H1 (cell line): Measurements from ENCODE around the gene SNX21. TPM values are rescaled to one million over a fixed set of nuclear protein-coding genes. Genes with fewer than 3 reads are reported as not detected.

ENCODE experiments used
- CTCF ChIA-PET: fragments of 300-600 bp; sonication (Branson Sonifier 250); formaldehyde crosslinking; loops from one replicate; lab custom pipeline; 2021; ENCODE audit not compliant: partially characterized antibody; lab: Charles Lee
- POLR2A ChIA-PET: fragments of 300-600 bp; sonication (Branson Sonifier 250); formaldehyde crosslinking; loops from one replicate; lab custom pipeline; 2021; ENCODE audit warnings: inconsistent platforms; ENCODE audit not compliant: partially characterized antibody; lab: Charles Lee
- DNase-seq, 2 experiments: peaks; one replicate each; pipeline versions ENCODE4 v3.0.0 to v3.0.0-alpha.2; 2010 to 2022; ENCODE audit warnings: low spot score in 2 of 2, low read depth in 1 of 2, mixed read lengths in 1 of 2
- FAIRE-seq: peaks from 2 replicates; lab custom pipeline; 2011; peaks lifted over from hg19 to GRCh38; lab: Jason Lieb, UNC
- H2AFZ ChIP-seq: 2 replicates; pipeline ENCODE4 v1.8.1; 2012; ENCODE audit warnings: low read length, inconsistent platforms
- H2AK5ac ChIP-seq: 2 replicates; pipeline ENCODE4 v1.6.1; 2013; ENCODE audit warnings: low read depth, low read length
- H2BK120ac ChIP-seq: replicated peaks from 2 replicates; pipeline ENCODE3; 2013; ENCODE audit warnings: low read depth, low read length, inconsistent platforms
- H2BK12ac ChIP-seq: 2 replicates; pipeline ENCODE4 v1.6.1; 2013; ENCODE audit warnings: low read depth, low read length
- H2BK15ac ChIP-seq: 2 replicates; pipeline ENCODE4 v1.6.1; 2013; ENCODE audit warnings: low read length
- H2BK20ac ChIP-seq: 2 replicates; pipeline ENCODE4 v1.6.1; 2013; ENCODE audit warnings: low read length
- H2BK5ac ChIP-seq: 2 replicates; pipeline ENCODE4 v1.6.1; 2013; ENCODE audit warnings: low read depth, low read length
- H3K14ac ChIP-seq: 2 replicates; pipeline ENCODE4 v1.6.1; 2013; ENCODE audit warnings: inconsistent platforms; ENCODE audit not compliant: insufficient read length
- H3K18ac ChIP-seq: 2 replicates; pipeline ENCODE4 v1.6.1; 2013; ENCODE audit warnings: low read length; ENCODE audit errors: extremely low read depth
- H3K23ac ChIP-seq: 2 replicates; pipeline ENCODE4 v1.6.1; 2013; ENCODE audit warnings: inconsistent platforms; ENCODE audit not compliant: insufficient read length
- H3K23me2 ChIP-seq: 2 replicates; pipeline ENCODE4 v1.6.1; 2013; ENCODE audit warnings: low read depth, low read length
- H3K27ac ChIP-seq: 2 replicates; pipeline ENCODE4 v1.6.1; 2011; ENCODE audit warnings: low read depth, low read length, inconsistent platforms
- H3K27me3 ChIP-seq, 4 experiments: replicated peaks in 1 of 4; 1 replicate in 1 of 4; 2 replicates in 3 of 4; pipeline versions ENCODE4 v1.6.1 to v1.8.1; 2011 to 2013; ENCODE audit warnings: low read length in 3 of 4, mild to moderate bottlenecking in 3 of 4, inconsistent platforms in 2 of 4, mixed read lengths in 2 of 4, moderate library complexity in 1 of 4; ENCODE audit not compliant: control insufficient read depth in 3 of 4, insufficient read depth in 3 of 4; ENCODE audit errors: extremely low read depth in 1 of 4
- H3K36me3 ChIP-seq, 4 experiments: 2 replicates each; pipeline versions ENCODE4 v1.6.1 to v1.8.1; 2011 to 2013; ENCODE audit warnings: mild to moderate bottlenecking in 4 of 4, low read length in 3 of 4, moderate library complexity in 2 of 4, control low read depth in 1 of 4, inconsistent platforms in 1 of 4; ENCODE audit not compliant: insufficient read depth in 4 of 4, control insufficient read depth in 2 of 4
- H3K4ac ChIP-seq: replicated peaks from 2 replicates; pipeline ENCODE3; 2013; ENCODE audit warnings: low read length, low read depth, mixed read lengths, inconsistent platforms; ENCODE audit not compliant: insufficient read length
- H3K4me1 ChIP-seq, 4 experiments: replicated peaks in 1 of 4; 1 replicate in 1 of 4; 2 replicates in 3 of 4; pipeline versions ENCODE4 v1.6.1 to v1.8.1; 2011 to 2013; ENCODE audit warnings: low read length in 3 of 4, inconsistent platforms in 2 of 4, mixed read lengths in 1 of 4; ENCODE audit not compliant: insufficient read depth in 4 of 4, control insufficient read depth in 3 of 4
- H3K4me2 ChIP-seq, 2 experiments: 2 replicates each; pipeline versions ENCODE4 v1.6.1 to v1.8.1; 2011 to 2013; ENCODE audit warnings: low read depth in 2 of 2, low read length in 2 of 2, control low read depth in 1 of 2, inconsistent platforms in 1 of 2, mild to moderate bottlenecking in 1 of 2; ENCODE audit not compliant: insufficient read depth in 1 of 2
- H3K4me3 ChIP-seq, 4 experiments: fragments of 200-600, 300-600 bp in 1 of 4; sonication (generic), shearing (Covaris generic), sonication (Bioruptor Twin) in 1 of 4; 2 replicates each; pipeline versions ENCODE4 v1.5.1 to v1.8.1; 2011 to 2016; ENCODE audit warnings: low read length in 4 of 4, low read depth in 3 of 4, control low read depth in 2 of 4, inconsistent platforms in 2 of 4, mild to moderate bottlenecking in 2 of 4, mixed read lengths in 1 of 4, moderate library complexity in 1 of 4; ENCODE audit not compliant: insufficient read depth in 2 of 4; ENCODE audit errors: extremely low read depth in 1 of 4
- H3K56ac ChIP-seq: replicated peaks from 2 replicates; pipeline ENCODE3; 2013; ENCODE audit warnings: low read depth, mild to moderate bottlenecking, mixed read lengths, low read length, inconsistent platforms; ENCODE audit not compliant: insufficient read length
- H3K79me1 ChIP-seq: 2 replicates; pipeline ENCODE4 v1.6.1; 2013; ENCODE audit warnings: low read depth, low read length, control low read depth
- H3K79me2 ChIP-seq, 2 experiments: 2 replicates each; pipeline versions ENCODE4 v1.6.1 to v1.8.1; 2012 to 2013; ENCODE audit warnings: low read length in 2 of 2, mild to moderate bottlenecking in 2 of 2, inconsistent platforms in 1 of 2; ENCODE audit not compliant: insufficient read depth in 2 of 2, control insufficient read depth in 1 of 2
- H3K9ac ChIP-seq, 4 experiments: replicated peaks in 1 of 4; 1 replicate in 1 of 4; 2 replicates in 3 of 4; pipeline versions ENCODE4 v1.6.1 to v1.8.1; 2011 to 2013; ENCODE audit warnings: low read depth in 3 of 4, low read length in 3 of 4, control low read depth in 2 of 4, mild to moderate bottlenecking in 2 of 4, moderate library complexity in 2 of 4, inconsistent platforms in 1 of 4; ENCODE audit errors: extremely low read depth in 1 of 4
- H3K9me3 ChIP-seq, 2 experiments: 2 replicates each; pipeline versions ENCODE4 v1.6.1 to v1.8.1; 2012 to 2013; ENCODE audit warnings: mild to moderate bottlenecking in 2 of 2, moderate library complexity in 2 of 2, control low read depth in 1 of 2, inconsistent platforms in 1 of 2, low read depth in 1 of 2, low read length in 1 of 2, mixed read lengths in 1 of 2; ENCODE audit not compliant: insufficient read depth in 2 of 2
- H4K20me1 ChIP-seq, 2 experiments: replicated peaks in 1 of 2; 2 replicates each; pipeline versions ENCODE3 to v1.8.1; 2011 to 2013; ENCODE audit warnings: inconsistent platforms in 2 of 2, low read length in 2 of 2, mild to moderate bottlenecking in 1 of 2; ENCODE audit not compliant: insufficient read depth in 2 of 2, control insufficient read depth in 1 of 2
- H4K5ac ChIP-seq: 2 replicates; pipeline ENCODE4 v1.6.1; 2013; ENCODE audit warnings: low read length, low read depth, mixed read lengths, inconsistent platforms; ENCODE audit not compliant: insufficient read length
- H4K8ac ChIP-seq: 2 replicates; pipeline ENCODE4 v1.8.0; 2013; ENCODE audit warnings: mild to moderate bottlenecking, moderate library complexity, low read length, inconsistent platforms; ENCODE audit not compliant: insufficient read depth; ENCODE audit errors: extremely low read depth
- H4K91ac ChIP-seq: replicated peaks from 2 replicates; pipeline ENCODE3; 2013; ENCODE audit warnings: low read length, mixed read lengths, inconsistent platforms; ENCODE audit not compliant: insufficient read length
- CBX8 ChIP-seq: fragments of 300-800, 300-1000 bp; sonication (generic); IDR thresholded peaks from 2 replicates; pipeline ENCODE4 v1.7.1; 2016; ENCODE audit warnings: low read depth, low read length, borderline replicate concordance
- JUN ChIP-seq: IDR thresholded peaks from 2 replicates; pipeline ENCODE4 v1.6.1; 2011; ENCODE audit warnings: low read depth, mild to moderate bottlenecking, improper control_type of control experiment, low read length
- NANOG ChIP-seq: IDR thresholded peaks from 2 replicates; pipeline ENCODE4 v1.6.1; 2011; ENCODE audit warnings: low read length, low read depth, mild to moderate bottlenecking, inconsistent platforms; ENCODE audit not compliant: insufficient read depth, poor library complexity, severe bottlenecking
- SAP30 ChIP-seq: fragments of 300-600 bp; sonication (generic); IDR thresholded peaks from 2 replicates; pipeline ENCODE4 v1.7.1; 2012; ENCODE audit warnings: low read length, moderate library complexity, mild to moderate bottlenecking, inconsistent platforms; ENCODE audit not compliant: insufficient read depth, insufficient replicate concordance
- TBP ChIP-seq: IDR thresholded peaks from 2 replicates; pipeline ENCODE4 v1.6.1; 2011; ENCODE audit warnings: low read depth, low read length, improper control_type of control experiment
- ZNF274 ChIP-seq: IDR thresholded peaks from 2 replicates; pipeline ENCODE4 v1.7.0; 2012; ENCODE audit warnings: low read length, borderline replicate concordance; ENCODE audit errors: extremely low read depth
- WGBS, 2 experiments: shearing (Covaris generic) in 1 of 2; methylation state at CpG; one replicate each; pipeline versions ENCODE4 v1.1.6 to v1.1.7; 2013 to 2015; ENCODE audit warnings: low lambda C conversion rate in 2 of 2, mixed read lengths in 2 of 2, inconsistent platforms in 1 of 2, low coverage in 1 of 2, missing lambda C conversion rate in 1 of 2; ENCODE audit not compliant: insufficient replicate concordance in 2 of 2, insufficient coverage in 1 of 2, insufficient read length in 1 of 2; ENCODE audit errors: extremely low coverage in 1 of 2, missing lambda C conversion rate in 1 of 2; 5-methylcytosine and 5-hydroxymethylcytosine counted together
- polyA plus RNA-seq, 7 experiments: library from polyadenylated mRNA; depleted of rRNA in 3 of 7; stranded (reverse) in 5 of 7; unstranded in 2 of 7; fragments of >200 nt in 5 of 7; fragments of 200-250 nt in 2 of 7; gene quantifications; 1 replicate in 5 of 7; 2 replicates in 1 of 7; 4 replicates in 1 of 7; pipeline versions ENCODE4 v1.2.1 to v1.2.3, GENCODE V29; 2011 to 2013; ENCODE audit warnings: missing spikeins in 2 of 7, mixed read lengths in 2 of 7
- total RNA-seq: library from RNA; stranded (reverse); fragmentation: NEBNext Ultra II Directional; extraction: Animal tissue kit (Norgen Biotek cat#: 25700); gene quantifications from 2 replicates; pipeline ENCODE4 v1.2.1, GENCODE V29; 2021
- TF ChIP-seq, protein P1 (sequence below): IDR thresholded peaks from 2 replicates; pipeline ENCODE4 v1.6.1; 2011; ENCODE audit warnings: low read length, improper control_type of control experiment

Gene SNX21
- total and polyA plus RNA-seq, 2 of the 8 experiments (the other 6 are each of a cell fraction or from before 2014, with no cell fraction given): 15.8 to 16.8 TPM

DNA sequence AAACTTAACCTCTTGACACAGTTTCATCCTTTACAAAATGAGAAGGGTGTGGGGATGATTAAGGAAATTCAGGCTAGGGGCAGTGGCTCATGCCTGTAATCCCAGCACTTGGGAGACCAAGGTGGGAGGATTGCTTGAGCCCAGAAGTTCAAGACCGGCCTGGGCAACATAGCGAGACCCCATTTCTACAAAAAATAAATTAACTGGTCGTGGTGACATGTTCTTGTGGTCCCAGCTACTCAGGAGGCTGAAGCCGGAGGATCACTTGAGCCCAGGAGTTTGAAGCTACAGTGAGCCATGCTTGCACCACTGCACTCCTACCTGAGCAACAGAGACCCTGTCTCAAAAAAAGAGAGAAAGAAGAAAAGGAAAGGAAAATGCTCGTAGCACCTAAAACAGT is 32.9 kb downstream of the SNX21 start:
- Histone ChIP-seq H3K27ac (no peak overlapping the region), H3K9ac (no peak overlapping the region), H2BK20ac (no peak overlapping the region), H2BK15ac (no peak overlapping the region), H3K4ac (no peak overlapping the region), H3K23me2 (no peaks in the 10 kb centered on the region), H2BK120ac (no peak overlapping the region), H3K36me3 (no peaks in the 10 kb centered on the region; a peak in 1 of 8 replicates), H4K91ac (no peak overlapping the region), H4K5ac (no peak overlapping the region), H4K20me1 (no peaks in the 10 kb centered on the region), H2AFZ (no peak overlapping the region), H3K9me3 (no peaks in the 10 kb centered on the region), H2AK5ac (no peak overlapping the region), H3K14ac (no peak overlapping the region), H3K4me1 (no peaks in the 10 kb centered on the region), H3K79me2 (no peaks in the 10 kb centered on the region), H3K79me1 (no peaks in the 10 kb centered on the region), H2BK12ac (no peak overlapping the region), H3K4me2 (no peak overlapping the region), H3K56ac (no peak overlapping the region), H3K27me3 (no peaks in the 10 kb centered on the region), H3K23ac (no peak overlapping the region), H2BK5ac (no peak overlapping the region), H3K18ac (no peak overlapping the region), H3K4me3 (no peak overlapping the region), H4K8ac (no peak overlapping the region)
- POLR2A ChIA-PET: interaction anchor here (0.9 to 8.1 kb wide), 4 partner anchors 8 to 24 kb away, joined by 3 to 39 read pairs (median 4); partner anchors contain the start of genes NEURL2 and ZSWIM1
- CTCF ChIA-PET: interaction anchor here (1.2 to 1.3 kb wide), 3 partner anchors 22 to 92 kb away, joined by 3 read pairs; no protein-coding TSS in a partner anchor
- FAIRE-seq: no peak
- WGBS, 2 experiments: 92% methylated on average over 5 of the region's 5 CpGs; no CpG with 5 or more reads in 1 of the 2 experiments
- no peak for DNase-seq
- TF ChIP-seq CBX8 (no peak), TBP (no peak), NANOG (no peak), ZNF274 (no peak), SAP30 (no peak), JUN (no peak)
- TF ChIP-seq, protein P1, sequence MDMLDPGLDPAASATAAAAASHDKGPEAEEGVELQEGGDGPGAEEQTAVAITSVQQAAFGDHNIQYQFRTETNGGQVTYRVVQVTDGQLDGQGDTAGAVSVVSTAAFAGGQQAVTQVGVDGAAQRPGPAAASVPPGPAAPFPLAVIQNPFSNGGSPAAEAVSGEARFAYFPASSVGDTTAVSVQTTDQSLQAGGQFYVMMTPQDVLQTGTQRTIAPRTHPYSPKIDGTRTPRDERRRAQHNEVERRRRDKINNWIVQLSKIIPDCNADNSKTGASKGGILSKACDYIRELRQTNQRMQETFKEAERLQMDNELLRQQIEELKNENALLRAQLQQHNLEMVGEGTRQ: no peak
